Measurements from ENCODE around the gene AMN. TPM values are rescaled to one million over a fixed set of nuclear protein-coding genes. Genes with fewer than 3 reads are reported as not detected.
A peak's percentile ranks its signal among the peaks of the same experiment; 100 is the strongest.

The AMN gene
- total RNA-seq, 6 experiments from 2014 or later: 7.1 to 69.1 (median 28.6) TPM

GRCh38 chr14:102962111-102962627 is 39.7 kb downstream of the AMN start:
- H3K9me3 ChIP-seq: no peaks in the 10 kb centered on the region
- no peak for TF ChIP-seq CTCF (IDR thresholded peaks at IDR 0.05)
- no peak for TF ChIP-seq POLR2A (IDR thresholded peaks at IDR 0.05)
- H3K27me3 ChIP-seq: no peaks in the 10 kb centered on the region
- intact Hi-C loops (cut with DNase I): no loop called here
- DNase-seq (no peak), ATAC-seq (peak; percentile 54 to 80 (median 78))
- no peaks in the 10 kb centered on the region for H3K4me1 ChIP-seq
- 58% methylated on average over 7 of the region's 9 CpGs for WGBS (ENCODE audit: insufficient coverage, low coverage, low lambda C conversion rate, missing lambda C conversion rate)
- peaks cover 5 to 94% (median 51%) of the 10 kb centered on the region in 4 donors for H3K36me3 ChIP-seq
- no peak overlapping the region for H3K27ac ChIP-seq
- no peak overlapping the region for H3K4me3 ChIP-seq

- intact Hi-C loops (cut with DNase I): no loop called here
- H3K4me3 ChIP-seq: no peak overlapping the region
- H3K9me3 ChIP-seq: no peaks in the 10 kb centered on the region
- ATAC-seq: no peak
- no peaks in the 10 kb centered on the region for H3K4me1 ChIP-seq
- no peak for TF ChIP-seq POLR2A (IDR thresholded peaks at IDR 0.05)
- no peak for TF ChIP-seq CTCF (IDR thresholded peaks at IDR 0.05)
- H3K36me3 ChIP-seq: peaks cover 16 to 96% (median 53%) of the 10 kb centered on the region in 4 donors
- 96% methylated on average over 13 of the region's 39 CpGs for WGBS (ENCODE audit: insufficient coverage, low coverage, low lambda C conversion rate, missing lambda C conversion rate)
- H3K27ac ChIP-seq: no peak overlapping the region
- no peak for DNase-seq
- no peaks in the 10 kb centered on the region for H3K27me3 ChIP-seq
Measured at GRCh38 chr14:102964152-102964730, 41.8 kb downstream of the AMN start.

GRCh38 chr14:102965282-102965681 is 42.8 kb downstream of the AMN start:
- H3K27me3 ChIP-seq: no peaks in the 10 kb centered on the region
- H3K4me3 ChIP-seq: no peak overlapping the region
- WGBS (ENCODE audit: insufficient coverage, low coverage, low lambda C conversion rate, missing lambda C conversion rate): 71% methylated on average over 3 of the region's 3 CpGs
- DNase-seq: no peak
- ATAC-seq: no peak
- no peak for TF ChIP-seq POLR2A (IDR thresholded peaks at IDR 0.05)
- no peak for TF ChIP-seq CTCF (IDR thresholded peaks at IDR 0.05)
- no peaks in the 10 kb centered on the region for H3K4me1 ChIP-seq
- intact Hi-C loops (cut with DNase I): no loop called here
- H3K36me3 ChIP-seq: peaks cover 13 to 97% (median 56%) of the 10 kb centered on the region in 4 donors
- H3K27ac ChIP-seq: no peak overlapping the region
- H3K9me3 ChIP-seq: no peaks in the 10 kb centered on the region

DNA sequence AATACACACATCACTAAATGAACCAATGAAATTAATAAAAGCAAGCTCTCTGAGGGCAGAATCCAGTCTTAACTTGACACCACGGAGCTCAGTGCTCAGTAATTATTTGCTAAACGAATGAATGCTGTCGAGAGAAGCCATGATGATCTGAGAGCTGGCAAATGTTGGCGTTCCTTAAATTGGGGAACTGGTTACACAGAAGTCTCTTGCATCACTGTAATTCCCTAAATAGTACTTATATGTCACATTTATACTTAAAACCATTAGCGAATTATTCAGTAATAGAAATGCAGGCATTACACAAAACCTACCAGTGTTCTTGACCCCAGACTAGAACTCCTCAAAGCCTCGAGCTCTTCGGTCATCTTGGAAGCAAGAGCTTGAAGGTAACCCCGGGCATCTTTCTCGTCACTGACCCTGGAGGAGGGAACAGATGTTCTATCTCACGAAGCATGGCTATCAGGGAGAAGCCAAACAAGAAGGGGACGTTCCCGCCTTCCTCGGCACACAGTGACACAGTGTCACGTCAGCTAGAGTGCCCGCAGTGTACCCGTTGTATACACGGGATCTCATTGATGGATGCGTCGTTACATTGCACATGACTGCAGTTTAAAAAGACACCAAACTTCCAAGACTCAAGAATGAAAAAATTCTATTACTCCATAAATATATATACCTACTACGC is 43.6 kb downstream of the AMN start:
- intact Hi-C loops (cut with DNase I): no loop called here
- H3K27me3 ChIP-seq: no peaks in the 10 kb centered on the region
- H3K27ac ChIP-seq: no peak overlapping the region
- H3K36me3 ChIP-seq: peaks cover 13 to 100% (median 58%) of the 10 kb centered on the region in 4 donors
- H3K9me3 ChIP-seq: no peaks in the 10 kb centered on the region
- H3K4me1 ChIP-seq: no peaks in the 10 kb centered on the region
- TF ChIP-seq CTCF (IDR thresholded peaks at IDR 0.05) (no peak), POLR2A (IDR thresholded peaks at IDR 0.05) (no peak)
- WGBS (ENCODE audit: insufficient coverage, low coverage, low lambda C conversion rate, missing lambda C conversion rate): 91% methylated on average over 19 of the region's 20 CpGs
- DNase-seq (no peak), ATAC-seq (no peak)
- H3K4me3 ChIP-seq: no peak overlapping the region
